OCI-LY7 (cell line): Measurements from ENCODE around the gene NPY4R2.
"Not testable (repeated sequence)": the region's sequence is repeated elsewhere in the genome, so short reads cannot be mapped to it uniquely, and the experiment has no call there.

Experiments
- EZH2phosphoT487 ChIP-seq: fragments of 200-600 bp; sonication (generic); IDR thresholded peaks from 2 replicates; pipeline ENCODE4 v1.6.1; 2018; ENCODE audit warnings: low read depth, borderline replicate concordance, mild to moderate bottlenecking, mixed run types, antibody characterized with exemption, low read length, moderate library complexity, mixed read lengths
- TF ChIP-seq, protein P1 (sequence below): fragments of 200-600 bp; sonication (generic); conservative IDR thresholded peaks from 2 replicates; pipeline ENCODE4 v1.5.1; 2014; ENCODE audit warnings: mild to moderate bottlenecking, antibody characterized with exemption, low read length, moderate library complexity, mixed read lengths

DNA sequence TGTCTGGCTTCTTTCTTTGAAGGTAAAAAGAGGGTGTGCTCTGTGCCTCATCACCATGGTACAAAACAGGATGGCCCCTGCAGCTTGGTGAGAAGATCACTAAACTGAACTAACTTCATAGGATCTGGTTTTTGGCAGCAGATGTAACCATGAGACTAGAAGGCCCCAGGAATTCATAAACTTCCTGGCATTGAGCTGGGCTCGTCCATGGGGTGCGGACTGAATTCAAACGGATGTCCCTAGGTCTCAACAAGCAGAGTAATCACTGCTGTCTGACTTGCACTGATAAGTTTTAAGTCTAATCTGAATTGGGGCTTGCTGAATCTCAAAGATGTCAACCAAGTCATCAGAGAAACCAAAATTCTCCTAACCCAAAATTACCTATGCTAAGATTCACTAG is 33.5 kb upstream of the NPY4R2 start:
- TF ChIP-seq EZH2phosphoT487 = not testable (repeated sequence)
- TF ChIP-seq, protein P1, sequence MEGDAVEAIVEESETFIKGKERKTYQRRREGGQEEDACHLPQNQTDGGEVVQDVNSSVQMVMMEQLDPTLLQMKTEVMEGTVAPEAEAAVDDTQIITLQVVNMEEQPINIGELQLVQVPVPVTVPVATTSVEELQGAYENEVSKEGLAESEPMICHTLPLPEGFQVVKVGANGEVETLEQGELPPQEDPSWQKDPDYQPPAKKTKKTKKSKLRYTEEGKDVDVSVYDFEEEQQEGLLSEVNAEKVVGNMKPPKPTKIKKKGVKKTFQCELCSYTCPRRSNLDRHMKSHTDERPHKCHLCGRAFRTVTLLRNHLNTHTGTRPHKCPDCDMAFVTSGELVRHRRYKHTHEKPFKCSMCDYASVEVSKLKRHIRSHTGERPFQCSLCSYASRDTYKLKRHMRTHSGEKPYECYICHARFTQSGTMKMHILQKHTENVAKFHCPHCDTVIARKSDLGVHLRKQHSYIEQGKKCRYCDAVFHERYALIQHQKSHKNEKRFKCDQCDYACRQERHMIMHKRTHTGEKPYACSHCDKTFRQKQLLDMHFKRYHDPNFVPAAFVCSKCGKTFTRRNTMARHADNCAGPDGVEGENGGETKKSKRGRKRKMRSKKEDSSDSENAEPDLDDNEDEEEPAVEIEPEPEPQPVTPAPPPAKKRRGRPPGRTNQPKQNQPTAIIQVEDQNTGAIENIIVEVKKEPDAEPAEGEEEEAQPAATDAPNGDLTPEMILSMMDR = not testable (repeated sequence)
